HepG2 (cell line): ENCODE measurements around the gene MLYCD. TPM values are rescaled to one million over a fixed set of nuclear protein-coding genes. Genes with fewer than 3 reads are reported as not detected.

Experiments used
- CBX5 ChIP-seq: sonication (generic); formaldehyde crosslinking; IDR thresholded peaks from 2 replicates; pipeline ENCODE4 v1.4.0; 2020; ENCODE audit warnings: missing genetic modification reagents, borderline replicate concordance
- CHD2 ChIP-seq: IDR thresholded peaks from 2 replicates; pipeline ENCODE4 v1.6.1; 2011; ENCODE audit warnings: low read depth, low read length, improper control_type of control experiment
- HNRNPH1 ChIP-seq: fragments of 200-400 bp; formaldehyde crosslinking; optimal IDR thresholded peaks from 2 replicates; pipeline ENCODE3; 2017; ENCODE audit warnings: mild to moderate bottlenecking, low read depth, low read length
- MTA3 ChIP-seq: sonication (generic); formaldehyde crosslinking; IDR thresholded peaks from 2 replicates; pipeline ENCODE4 v1.4.0; 2020; ENCODE audit warnings: missing genetic modification reagents
- POLR2AphosphoS2 ChIP-seq: IDR thresholded peaks from 2 replicates; pipeline ENCODE4 v1.6.1; 2011; ENCODE audit warnings: low read depth, low read length, improper control_type of control experiment
- POLR2G ChIP-seq: fragments of 200-400 bp; formaldehyde crosslinking; IDR thresholded peaks from 2 replicates; pipeline ENCODE4 v1.6.1; 2018; ENCODE audit warnings: mild to moderate bottlenecking, low read depth, low read length, moderate library complexity
- RELA ChIP-seq: sonication (generic); formaldehyde crosslinking; IDR thresholded peaks from 2 replicates; pipeline ENCODE4 v1.4.0; 2020; ENCODE audit warnings: missing genetic modification reagents
- SCMH1 ChIP-seq: sonication (generic); formaldehyde crosslinking; IDR thresholded peaks from 2 replicates; pipeline ENCODE4 v1.9.0; 2021; ENCODE audit warnings: missing genetic modification reagents, mild to moderate bottlenecking, borderline replicate concordance
- THAP9 ChIP-seq: sonication (generic); formaldehyde crosslinking; IDR thresholded peaks from 2 replicates; pipeline ENCODE4; 2020; ENCODE audit warnings: missing genetic modification reagents, mild to moderate bottlenecking, borderline replicate concordance
- ZNF326 ChIP-seq: sonication (generic); formaldehyde crosslinking; IDR thresholded peaks from 2 replicates; pipeline ENCODE4 v1.4.0; 2020; ENCODE audit warnings: missing genetic modification reagents, borderline replicate concordance
- ZNF432 ChIP-seq: sonication (generic); formaldehyde crosslinking; IDR thresholded peaks from 2 replicates; pipeline ENCODE4 v1.5.0; 2020; ENCODE audit warnings: missing genetic modification reagents, mild to moderate bottlenecking, borderline replicate concordance
- ZNF609 ChIP-seq: sonication (generic); formaldehyde crosslinking; IDR thresholded peaks from 2 replicates; pipeline ENCODE4 v1.4.0; 2020; ENCODE audit warnings: mild to moderate bottlenecking, missing genetic modification reagents, borderline replicate concordance
- ZNF720 ChIP-seq: sonication (generic); formaldehyde crosslinking; IDR thresholded peaks from 2 replicates; pipeline ENCODE4 v1.4.0; 2020; ENCODE audit warnings: missing genetic modification reagents
- ZNF772 ChIP-seq: sonication (generic); formaldehyde crosslinking; IDR thresholded peaks from 2 replicates; pipeline ENCODE4 v1.5.0; 2020; ENCODE audit warnings: mild to moderate bottlenecking, missing genetic modification reagents
- polyA plus RNA-seq, 8 experiments: library from polyadenylated mRNA; depleted of rRNA in 3 of 8; stranded (reverse) in 7 of 8; unstranded in 1 of 8; fragments of >200 nt; fragmentation: Illumina TruSeq in 4 of 8; extraction: Trizol in 4 of 8; gene quantifications; 2 replicates each; pipeline versions ENCODE4 v1.2.1 to v1.2.3, GENCODE V29; 2011 to 2016; ENCODE audit warnings: low read depth in 4 of 8, missing spikeins in 1 of 8, mixed read lengths in 1 of 8; ENCODE audit not compliant: insufficient read depth in 1 of 8
- total RNA-seq, 5 experiments: library from RNA; depleted of rRNA; stranded (reverse); fragments of >200 nt; fragmentation: Illumina TruSeq; extraction: Trizol; gene quantifications; 2 replicates each; pipeline ENCODE4 v1.2.3, GENCODE V29; 2016; ENCODE audit warnings: low read depth in 1 of 5
- TF ChIP-seq, protein P1 (sequence below): sonication (generic); formaldehyde crosslinking; IDR thresholded peaks from 2 replicates; pipeline ENCODE4 v1.4.0; 2020; ENCODE audit warnings: mild to moderate bottlenecking, missing genetic modification reagents

The MLYCD gene
- total and polyA plus RNA-seq, 2 of the 13 experiments (the other 11 are each of a cell fraction or from before 2014, with no cell fraction given) = 1.8 to 4.0 TPM

GRCh38 chr16:83956336-83957289 is 57.7 kb downstream of the MLYCD start (continued):
- TF ChIP-seq ZNF609 (CRISPR knock-in tag) = 0 out of 2 replicates have a peak, but pooled peaks have one; percentile 10
- TF ChIP-seq, protein P1, sequence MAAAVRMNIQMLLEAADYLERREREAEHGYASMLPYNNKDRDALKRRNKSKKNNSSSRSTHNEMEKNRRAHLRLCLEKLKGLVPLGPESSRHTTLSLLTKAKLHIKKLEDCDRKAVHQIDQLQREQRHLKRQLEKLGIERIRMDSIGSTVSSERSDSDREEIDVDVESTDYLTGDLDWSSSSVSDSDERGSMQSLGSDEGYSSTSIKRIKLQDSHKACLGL (CRISPR knock-in tag) = peak; percentile 59; the same call in 1 of the 2 replicates
- no peak for TF ChIP-seq MTA3 (CRISPR knock-in tag)
- TF ChIP-seq HNRNPH1 = peak; percentile 22
- TF ChIP-seq ZNF432 (CRISPR knock-in tag) = no peak
- no peak for TF ChIP-seq SCMH1 (CRISPR knock-in tag)
- TF ChIP-seq RELA (CRISPR knock-in tag) = no peak
- 0 out of 2 replicates have a peak, but pooled peaks have one; percentile 12 for TF ChIP-seq ZNF326 (CRISPR knock-in tag)
- no peak for TF ChIP-seq ZNF720
- 0 out of 2 replicates have a peak, but pooled peaks have one; percentile 28 for TF ChIP-seq THAP9
- TF ChIP-seq CBX5 (CRISPR knock-in tag) = no peak
- no peak for TF ChIP-seq POLR2AphosphoS2
- TF ChIP-seq CHD2 = no peak
- no peak for TF ChIP-seq ZNF772
- TF ChIP-seq POLR2G = no peak
